ENCODE measurements around the gene CEP120.
"Not testable (repeated sequence)": the region's sequence is repeated elsewhere in the genome, so short reads cannot be mapped to it uniquely, and the experiment has no call there.

The CEP120 gene

DNA sequence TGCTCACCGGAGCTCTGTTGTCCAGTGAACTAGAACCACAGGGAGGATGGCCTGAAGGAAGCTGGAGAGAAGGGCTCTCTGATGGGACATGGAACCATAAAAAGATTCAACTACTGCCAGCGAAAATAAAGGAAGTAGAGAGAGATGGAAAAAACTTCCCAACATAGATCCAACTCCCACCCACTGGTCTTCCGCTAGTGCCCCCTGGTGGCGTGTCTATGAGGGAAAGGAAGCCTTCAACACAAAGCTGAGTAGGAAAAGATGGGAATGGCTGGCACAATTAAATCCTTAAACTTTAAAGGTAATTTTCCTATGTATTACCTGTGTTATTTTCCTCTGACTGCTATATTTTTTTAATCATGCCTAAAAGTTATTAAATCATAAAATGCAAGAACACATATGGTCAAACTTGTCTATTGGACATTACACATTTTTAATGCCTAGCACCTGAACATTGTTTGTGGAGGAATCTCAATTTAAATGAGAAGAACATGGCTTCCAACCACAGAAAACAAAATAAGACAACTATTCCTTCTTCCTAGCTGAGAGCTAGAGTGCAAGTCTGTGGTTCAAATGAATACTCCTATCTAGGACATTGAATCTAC lies 51.5 kb downstream of the CEP120 start:
- peak; percentile 69 for DNase-seq

DNA sequence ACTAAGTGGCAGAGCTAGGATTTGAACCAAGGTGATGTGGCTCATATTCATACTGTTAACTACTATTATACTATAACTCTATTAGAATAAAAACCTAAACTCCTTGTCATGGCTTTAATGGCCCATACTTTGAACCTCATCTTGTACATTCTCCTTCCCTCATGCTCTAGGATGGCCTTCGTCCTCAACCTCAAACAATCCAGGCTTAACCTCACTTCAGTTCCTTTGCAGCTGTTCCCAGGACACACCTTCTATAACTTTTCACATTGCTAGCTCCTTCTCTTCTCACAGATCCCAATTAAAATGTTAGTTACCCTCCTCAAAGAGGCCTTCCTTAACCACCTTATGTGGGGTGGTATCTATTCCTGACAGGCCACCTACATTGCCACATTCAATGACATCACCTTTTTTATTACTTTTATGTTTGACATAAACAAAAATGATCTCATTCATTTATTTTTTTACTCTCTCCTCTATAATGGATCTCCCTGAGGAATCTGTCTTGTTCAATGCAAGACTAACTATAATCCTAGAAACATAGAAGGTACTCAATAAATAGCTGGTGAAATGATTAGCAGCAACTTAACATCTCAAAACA lies 53.7 kb downstream of the CEP120 start:
- peak; percentile 4 for DNase-seq

DNA sequence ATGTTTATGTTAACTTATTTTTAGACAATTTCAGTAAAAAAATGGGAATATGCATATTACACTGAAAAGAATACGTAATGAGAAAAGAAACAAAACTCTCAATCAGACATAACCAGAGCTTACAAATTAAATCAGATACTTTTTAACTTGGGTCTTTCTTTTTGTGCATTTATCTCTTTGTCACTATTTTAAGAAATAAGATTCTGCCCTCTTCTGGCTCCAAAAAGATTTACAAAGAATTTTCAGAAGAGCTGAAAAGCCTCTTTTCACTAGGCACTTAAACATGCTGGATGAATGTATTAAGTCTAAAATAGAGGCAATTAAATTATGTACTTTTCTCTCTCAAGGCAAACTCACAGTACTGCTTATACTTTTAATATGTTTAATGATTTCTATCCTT lies 55.5 kb downstream of the CEP120 start:
- DNase-seq, result peak; percentile 48

DNA sequence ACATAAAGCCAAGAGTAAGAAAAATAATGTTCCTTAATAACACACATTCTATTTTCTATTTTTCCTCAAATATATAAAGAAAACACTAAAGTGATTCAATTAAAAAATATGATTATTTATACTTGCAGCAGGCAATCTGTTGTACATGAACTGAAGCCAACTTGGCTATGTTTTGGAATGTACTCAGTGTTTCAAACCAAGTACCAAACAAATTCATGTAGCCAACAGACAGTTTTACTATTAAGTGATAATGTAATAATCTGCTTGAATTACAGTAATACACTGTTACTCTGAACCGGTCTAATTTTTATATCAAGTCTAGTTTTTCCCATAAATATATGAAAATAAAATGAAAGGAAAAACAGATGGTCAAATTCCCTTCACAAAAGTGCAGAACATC lies 58.0 kb downstream of the CEP120 start:
- no peak for DNase-seq

DNA sequence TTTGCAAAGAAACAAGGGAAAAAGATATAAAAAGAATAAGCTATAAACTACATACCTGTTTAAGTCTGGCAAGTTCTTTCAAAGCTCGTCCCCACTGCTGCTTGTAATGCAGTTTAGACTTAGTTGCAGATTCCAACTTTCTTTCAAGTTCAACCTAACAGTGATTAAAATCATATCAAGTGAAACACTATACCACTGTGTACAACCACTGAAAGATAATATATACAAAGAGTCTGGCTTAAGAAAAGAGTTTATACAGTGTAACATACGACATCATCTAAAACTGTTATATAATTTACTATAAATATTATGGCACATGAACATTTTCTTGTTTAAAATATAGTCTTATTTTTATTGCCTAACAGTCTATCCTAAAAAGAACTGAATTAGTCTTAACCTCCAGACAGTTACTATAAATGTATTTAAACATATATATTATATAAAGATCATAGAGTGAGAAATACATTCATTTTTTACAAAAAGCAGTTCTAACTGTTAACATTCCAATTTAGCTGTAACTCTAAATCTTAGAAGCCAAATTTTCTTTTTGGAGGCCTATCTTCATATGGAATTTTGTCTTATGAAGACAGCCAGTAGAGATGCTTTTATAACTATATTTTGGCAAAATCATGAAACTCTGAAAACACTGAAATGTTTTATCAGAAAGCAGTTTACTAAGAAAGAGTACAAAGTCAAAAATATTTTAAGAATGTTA lies 58.6 kb downstream of the CEP120 start:
- no peak for DNase-seq

DNA sequence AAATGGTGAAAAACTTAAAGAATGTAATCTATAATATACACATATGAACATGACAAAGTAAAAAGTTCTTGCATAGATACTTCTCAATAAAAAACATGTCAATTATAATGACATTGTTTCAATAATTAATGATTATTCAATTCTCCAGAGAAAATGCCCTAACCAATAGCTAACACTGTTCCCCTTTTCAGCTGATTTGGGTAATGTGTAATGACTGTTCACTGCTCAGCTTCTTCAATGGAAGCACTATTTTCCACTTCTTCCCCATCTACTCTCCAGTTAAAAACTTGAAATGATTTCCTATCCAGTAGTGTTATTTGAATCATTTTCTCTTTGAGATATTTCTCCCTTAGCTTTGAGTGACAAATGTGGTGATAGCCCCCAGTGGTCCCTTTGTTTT lies 62.3 kb downstream of the CEP120 start:
- DNase-seq, result no peak

DNA sequence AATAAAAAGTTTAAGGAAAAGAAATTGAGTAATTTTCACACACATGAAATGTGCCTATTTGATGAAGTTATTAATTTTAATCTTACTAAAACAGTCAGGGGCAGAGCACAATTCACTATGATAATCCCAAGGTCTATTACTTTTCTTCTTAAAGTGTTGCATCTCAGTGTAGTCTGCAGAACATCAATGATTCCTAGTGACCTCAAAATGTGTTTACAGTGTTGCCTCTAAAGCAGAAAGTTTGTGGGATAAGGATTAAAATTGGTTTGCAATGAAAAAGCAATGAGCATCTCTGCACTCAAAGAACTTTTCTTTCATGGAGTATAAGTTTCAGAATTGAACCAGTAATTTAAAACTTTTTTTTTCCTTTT lies 63.0 kb downstream of the CEP120 start:
- no peak for DNase-seq

DNA sequence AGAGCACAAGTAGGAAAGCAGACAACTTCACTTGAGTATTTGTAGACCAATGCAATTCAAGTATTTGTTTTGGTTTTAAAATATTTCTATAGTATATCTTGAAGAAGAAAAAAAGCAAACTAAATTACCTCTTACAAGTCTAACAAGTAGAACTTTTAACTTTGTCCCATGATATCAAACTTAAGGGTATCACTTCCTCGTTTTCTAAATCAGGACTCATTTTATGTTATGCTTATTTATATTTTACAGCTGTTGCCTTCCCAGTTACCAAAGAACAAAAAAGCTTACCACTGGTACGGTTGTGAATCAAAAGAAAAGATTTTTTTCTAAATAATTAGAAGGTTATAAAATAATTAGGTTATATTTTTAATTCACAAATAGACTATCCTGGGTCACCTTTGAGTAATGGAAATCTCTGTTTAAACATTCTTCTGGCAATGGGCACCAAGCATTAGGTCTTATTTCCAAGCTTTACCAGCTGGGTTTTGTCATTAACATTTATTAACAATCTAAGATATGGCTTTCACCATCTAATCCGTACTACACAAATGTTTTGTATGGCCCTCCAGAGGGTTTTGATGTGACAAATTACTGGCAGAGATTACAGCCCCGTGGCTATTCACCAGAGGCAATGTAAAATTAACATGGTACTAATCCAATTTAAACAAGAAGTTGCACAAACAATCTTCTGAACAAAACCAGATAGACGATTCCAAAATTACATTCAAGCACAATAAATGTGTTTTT lies 63.6 kb downstream of the CEP120 start:
- no peak for DNase-seq

DNA sequence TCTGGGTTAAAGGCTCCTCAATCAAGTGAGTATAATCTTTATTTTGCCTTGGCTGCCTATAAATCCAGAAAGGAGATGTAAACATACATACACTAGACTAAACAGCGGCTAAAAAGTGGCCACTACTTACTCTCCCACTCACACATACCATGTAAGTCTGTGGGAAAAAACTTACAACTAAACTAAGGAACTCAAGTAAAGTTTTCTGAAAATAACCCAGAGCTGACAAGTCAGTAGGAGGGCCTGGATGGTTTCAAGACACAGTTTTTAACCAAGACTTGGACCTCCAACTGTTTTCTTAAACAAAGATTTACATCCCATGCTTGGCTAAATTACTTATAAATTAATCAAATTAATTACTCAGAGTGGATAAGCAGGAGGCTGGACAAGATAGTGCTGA lies 64.5 kb downstream of the CEP120 start:
- no peak for DNase-seq

DNA sequence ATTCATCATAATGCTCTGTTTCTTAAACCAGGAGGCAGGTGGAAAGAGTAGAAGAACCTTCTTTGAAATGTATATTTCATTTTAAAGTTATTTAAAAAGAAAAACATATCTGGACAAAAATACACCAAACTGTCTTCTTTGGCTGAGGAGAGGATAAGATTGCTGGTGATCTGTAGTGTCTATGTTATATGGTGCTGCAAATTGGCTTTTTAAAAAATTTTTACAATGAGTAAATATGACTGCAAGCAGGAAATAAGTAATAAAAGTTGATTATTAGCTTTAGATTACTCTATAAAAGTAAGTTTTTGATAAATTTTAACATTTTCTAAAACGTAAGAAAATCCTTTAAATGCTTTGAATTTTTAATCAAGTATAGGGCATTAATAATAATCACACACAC lies 64.9 kb downstream of the CEP120 start:
- no peak for DNase-seq

DNA sequence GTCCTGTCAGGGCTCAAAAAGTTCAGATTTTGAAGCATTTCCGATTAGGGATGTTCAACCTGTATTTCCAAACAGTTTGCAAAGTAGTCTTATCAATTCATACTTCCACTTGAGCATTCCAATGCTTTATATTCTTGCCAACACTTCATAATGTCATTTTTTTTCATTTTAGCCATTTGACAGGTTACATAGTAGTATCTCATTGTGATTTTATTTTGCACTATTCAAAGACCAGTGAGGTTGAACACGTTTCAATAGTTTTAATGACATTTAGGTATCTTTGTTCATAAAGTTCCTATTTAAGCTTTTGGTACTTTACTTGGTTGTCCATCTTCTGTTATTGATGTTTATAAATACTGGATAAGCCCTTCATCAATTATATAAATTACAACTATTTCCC lies 71.4 kb downstream of the CEP120 start:
- no peak for DNase-seq

DNA sequence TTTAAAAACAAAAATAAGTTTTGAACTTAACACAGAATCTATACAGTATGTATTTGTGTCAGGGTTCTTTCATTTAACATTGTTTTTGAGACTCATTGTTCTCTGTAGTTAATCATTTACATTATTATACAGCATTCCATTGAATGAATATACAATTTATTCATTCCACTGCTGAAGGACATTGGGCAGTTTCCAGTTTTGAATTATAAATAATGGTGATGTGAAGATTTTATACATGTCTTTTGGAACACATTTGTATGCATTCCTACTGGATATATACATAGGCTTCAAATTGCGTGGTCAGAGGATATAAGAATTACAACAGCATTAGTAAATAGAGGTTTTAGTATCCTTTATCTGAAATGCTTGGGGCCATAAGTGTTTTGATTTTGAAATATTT lies 72.0 kb downstream of the CEP120 start:
- peak; percentile 18 for DNase-seq

DNA sequence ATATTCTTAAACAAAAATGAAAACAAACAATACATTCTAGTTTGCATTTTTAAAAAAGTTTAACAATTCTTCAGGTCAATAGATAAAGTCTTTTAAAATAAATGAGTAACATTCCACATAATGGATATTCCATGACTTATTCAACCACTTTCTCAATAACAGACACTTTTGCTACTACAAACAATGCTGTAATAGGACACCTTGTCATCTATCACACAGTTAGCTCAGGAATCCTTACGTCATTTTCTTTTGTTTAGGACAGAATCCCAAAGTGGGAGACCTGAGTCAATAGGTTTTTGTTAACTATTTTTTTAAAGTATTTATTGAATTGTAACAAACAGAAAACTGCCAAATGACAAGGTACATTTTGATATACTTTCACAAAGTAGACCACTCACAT lies 72.5 kb downstream of the CEP120 start:
- DNase-seq, result peak; percentile 53

DNA sequence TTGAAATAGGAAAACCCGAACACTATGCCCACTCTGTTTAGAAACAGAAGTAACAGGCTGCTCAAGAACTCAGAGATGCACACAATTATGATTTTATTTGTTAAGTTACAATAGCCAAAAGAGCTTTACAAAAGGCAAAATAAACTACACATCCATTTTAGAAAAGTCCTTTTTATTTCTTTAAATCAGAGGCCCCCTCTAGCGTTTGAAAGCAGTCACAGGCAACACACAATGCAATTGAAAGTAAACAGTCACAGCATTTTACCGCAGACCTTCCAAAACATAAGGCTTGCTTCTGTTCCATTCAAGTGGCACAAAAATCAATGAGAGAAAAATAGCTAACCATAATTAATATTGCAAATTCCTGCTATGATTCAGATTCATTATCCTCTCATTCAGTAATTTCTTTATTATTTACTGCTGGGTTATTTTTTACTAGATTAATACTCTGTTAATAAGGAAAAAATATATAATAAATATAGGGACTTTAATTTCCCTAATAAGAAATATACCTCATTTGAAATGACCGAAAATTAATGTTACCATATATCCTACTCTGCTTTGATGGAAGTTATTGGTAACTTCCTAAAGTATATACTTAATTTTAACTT lies 78.3 kb downstream of the CEP120 start:
- DNase-seq, result peak; percentile 75

DNA sequence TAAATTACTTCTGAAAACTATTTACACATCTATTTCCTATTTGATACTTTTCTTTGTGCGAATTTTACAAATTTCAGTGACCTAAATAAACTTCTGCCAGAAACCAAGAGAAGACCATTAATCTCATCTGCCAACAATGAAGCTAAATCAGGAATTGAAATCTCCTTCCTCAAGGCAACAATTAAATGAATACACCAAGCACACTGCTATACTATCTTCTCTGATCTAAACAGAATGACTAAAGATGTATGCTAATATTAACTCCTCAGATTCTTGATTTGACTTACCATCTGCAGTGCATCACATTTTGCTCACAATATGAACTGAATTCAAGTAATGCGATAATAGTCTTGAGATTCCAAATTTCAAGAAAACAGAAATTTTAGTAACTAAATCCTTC lies 82.3 kb downstream of the CEP120 start:
- DNase-seq, result no peak

DNA sequence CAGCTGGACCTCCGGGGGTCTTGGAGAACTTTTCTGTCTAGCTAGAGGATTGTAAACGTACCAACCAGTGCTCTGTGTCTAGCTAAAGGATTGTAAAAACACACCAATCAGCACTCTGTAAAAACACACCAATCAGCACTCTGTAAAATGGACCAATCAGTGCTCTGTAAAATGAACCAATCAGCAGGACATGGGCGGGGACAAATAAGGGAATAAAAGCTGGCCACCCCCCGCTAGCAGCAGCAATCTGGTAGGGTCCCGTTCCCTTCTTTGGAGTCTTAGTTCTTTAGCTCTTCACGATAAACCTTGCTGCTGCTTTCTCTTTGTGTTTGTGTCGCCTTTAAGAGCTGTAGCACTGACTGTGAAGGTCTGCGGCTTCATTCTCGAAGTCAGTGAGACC lies 114.8 kb downstream of the CEP120 start:
- not testable (repeated sequence) for DNase-seq

DNA sequence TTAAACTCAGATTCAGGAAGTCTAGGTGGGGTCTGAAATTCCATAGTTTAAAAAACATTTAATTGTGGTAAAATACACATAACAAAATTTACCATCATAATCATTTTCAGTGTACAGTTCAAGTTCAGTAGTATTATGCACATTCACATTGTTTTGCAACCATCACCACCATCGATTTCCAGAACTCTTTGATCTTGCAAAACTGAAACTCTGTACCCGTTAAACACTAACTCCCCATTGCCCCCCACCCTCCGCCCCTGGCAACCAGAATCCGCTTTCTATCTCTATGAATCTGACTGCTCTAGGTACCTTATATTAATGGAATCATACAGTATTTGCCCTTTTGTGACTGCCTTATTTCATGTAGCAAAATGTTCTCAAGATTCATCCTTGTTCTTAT lies 117.5 kb downstream of the CEP120 start:
- DNase-seq, result no peak

DNA sequence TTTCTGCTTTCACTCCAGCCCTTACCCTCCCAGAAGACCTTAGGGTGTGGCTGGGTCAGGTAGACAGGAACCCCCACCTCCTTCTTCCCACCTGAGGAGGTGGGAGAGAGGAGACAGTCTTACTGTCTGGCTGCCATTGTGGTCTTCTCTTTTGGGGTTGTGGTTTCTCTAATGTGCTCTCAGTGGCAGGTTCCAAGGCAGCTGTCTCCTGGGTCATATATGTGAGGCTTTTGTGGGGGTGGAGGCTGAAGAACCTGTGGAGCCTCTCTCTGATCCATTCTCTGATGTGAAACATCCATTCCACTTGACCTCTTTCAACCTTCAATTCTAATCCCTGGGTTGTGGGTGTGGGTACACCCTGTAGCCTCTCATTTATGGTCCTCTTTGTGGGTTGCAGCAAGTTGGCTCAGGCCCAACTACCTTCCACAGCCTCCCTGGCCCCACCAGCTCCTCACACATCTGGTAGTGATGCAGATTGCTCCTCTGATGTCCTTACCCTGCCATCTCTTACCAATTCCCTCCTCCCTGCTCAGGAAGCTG lies 118.4 kb downstream of the CEP120 start:
- DNase-seq, result no peak

DNA sequence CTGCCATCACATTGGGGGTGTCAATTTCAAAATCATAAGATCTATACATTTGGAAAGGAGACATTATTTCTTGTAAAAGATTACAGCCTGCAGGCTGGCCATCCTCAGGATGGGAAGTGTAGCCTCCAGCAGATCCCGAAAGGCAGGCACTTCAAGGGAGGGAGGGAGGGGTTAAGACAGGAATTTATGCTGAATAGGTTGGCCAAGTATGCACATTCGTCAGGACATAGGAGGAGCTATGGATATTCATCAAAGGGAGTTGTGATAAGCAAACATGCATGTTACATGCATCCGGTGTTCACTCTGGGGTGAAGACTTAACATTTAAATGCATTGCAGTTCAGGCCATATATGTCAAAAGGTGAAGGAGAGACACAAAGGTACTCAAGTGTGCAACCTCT lies 119.4 kb downstream of the CEP120 start:
- no peak for DNase-seq

DNA sequence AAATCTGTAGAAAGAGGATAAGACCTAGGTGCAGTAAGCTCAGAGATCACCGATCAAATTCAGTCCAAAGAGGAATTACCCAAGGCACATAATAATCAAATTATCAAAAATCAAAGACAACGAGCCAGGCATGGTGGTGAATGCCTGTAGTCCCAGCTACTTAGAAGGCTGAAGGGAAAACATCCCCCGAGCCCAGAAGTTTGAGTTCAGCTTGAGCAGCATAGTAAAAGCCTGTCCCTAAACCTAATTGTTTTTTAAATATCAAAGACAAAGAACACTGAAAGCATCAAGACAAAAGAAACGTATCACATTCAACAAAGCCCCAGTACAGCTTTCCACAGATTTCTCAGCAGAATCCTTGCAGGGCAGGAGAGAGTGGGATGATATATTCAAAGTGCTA lies 122.9 kb downstream of the CEP120 start:
- DNase-seq, result no peak

DNA sequence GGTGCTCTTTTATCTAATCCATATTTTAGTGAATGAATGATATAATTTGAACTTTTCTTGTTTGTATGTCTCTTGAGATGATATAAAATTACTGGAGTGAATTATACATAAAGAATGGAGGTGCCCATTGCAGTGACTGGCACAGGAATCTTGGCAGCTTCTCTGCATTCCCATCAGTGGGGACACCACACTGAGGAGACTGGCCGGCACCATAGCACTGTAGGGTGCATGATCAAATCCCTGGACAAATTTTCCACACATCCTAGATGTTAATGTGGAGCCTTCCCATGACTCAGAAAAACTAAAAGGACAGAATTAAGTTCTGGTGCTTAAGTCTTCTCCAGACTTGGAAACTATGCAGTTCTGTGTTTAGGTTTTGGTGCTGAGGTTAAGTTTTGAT lies 124.1 kb downstream of the CEP120 start:
- no peak for DNase-seq

DNA sequence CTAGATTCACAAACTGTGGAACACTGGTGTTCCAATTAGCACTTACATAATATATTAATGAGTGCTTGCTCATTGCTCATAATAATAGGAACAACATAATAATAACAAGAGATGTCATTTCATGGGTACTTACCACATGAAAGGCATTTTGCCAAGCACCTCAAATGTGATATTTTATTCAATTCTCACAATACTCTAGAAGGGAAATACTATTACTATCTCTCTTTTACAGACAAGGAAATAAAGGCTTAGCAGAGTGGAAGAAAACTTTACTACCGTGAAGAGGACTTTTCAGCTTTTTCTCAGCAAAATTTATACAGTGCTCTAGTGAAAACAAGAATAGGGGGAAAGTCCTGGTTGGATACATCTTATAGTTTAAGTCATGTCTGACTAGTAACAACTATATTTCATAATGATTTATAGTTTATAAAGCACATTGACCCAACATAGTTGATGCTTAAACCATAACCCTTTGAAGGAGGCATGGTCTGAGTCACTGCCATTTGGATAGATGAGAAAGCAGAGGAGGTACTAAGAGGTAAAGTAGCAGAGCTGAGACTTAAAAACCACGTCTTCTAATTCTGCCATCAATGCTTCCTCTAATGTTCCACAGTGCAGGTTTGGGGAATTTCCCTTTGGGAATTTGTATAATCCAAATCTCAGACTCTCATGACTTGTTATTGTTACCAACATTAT lies 124.7 kb downstream of the CEP120 start:
- no peak for DNase-seq

DNA sequence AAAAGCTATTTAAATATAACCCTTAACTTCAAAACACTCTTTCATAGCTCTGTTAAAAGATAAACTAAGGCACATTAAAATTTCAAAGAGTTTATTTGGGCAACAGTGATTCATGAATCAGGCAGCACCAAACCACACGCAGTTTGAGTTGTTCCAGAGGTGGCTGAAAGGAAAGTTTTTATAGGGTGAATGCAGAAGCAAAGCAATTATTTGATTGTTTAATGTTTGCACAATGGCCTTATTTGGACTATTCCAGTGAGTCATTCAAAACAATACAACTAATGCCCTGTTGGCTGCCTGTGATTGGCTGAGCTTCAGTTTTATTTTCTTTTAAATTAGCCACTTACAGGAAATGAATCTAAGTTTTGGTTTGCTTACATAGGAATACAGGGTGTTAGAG lies 125.3 kb downstream of the CEP120 start:
- DNase-seq, result peak; percentile 26

Measured in DMS53 (cell line).